ENCODE data around the gene FOLR3.

Gene FOLR3

GRCh38 chr11:72127923-72128322 is 7.6 kb upstream of the FOLR3 start:
- ATAC-seq = no peak
- TF ChIP-seq CSDC2 (CRISPR knock-in tag; IDR thresholded peaks at IDR 0.05) (no peak), ZNF70 (CRISPR knock-in tag; IDR thresholded peaks at IDR 0.05) (no peak), ZC3H10 (CRISPR knock-in tag; IDR thresholded peaks at IDR 0.05) (no peak), CREB5 (CRISPR knock-in tag; IDR thresholded peaks at IDR 0.05; ENCODE audit: low read depth) (no peak), PPARA (CRISPR knock-in tag; IDR thresholded peaks at IDR 0.05; ENCODE audit: borderline replicate concordance) (no peak), ZNF8 (CRISPR knock-in tag; IDR thresholded peaks at IDR 0.05) (no peak), GLIS3 (CRISPR knock-in tag; IDR thresholded peaks at IDR 0.05) (no peak), OSR1 (CRISPR knock-in tag; IDR thresholded peaks at IDR 0.05) (no peak), ESRRG (CRISPR knock-in tag; IDR thresholded peaks at IDR 0.05) (no peak), ZFP3 (CRISPR knock-in tag; IDR thresholded peaks at IDR 0.05) (no peak)

DNA sequence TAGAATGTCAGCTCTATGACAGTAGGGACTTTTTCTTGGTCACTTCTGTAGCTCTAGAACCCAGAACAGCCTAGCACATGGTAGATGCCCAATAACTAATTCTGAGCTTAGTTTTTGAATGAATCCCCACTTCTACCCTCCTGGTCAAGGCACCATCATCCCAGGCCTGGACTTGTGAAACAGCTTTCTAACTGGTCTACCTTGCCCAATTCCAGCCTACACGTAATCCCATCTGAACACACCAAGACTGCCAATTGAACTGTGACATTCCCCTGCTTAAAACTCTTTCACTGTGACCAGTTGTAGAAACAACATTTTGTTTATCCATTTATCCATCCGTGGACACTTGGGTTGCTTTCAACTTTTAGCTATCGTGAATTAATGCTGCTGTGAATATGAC is 6.1 kb upstream of the FOLR3 start:
- ATAC-seq = no peak
- no peak for TF ChIP-seq ZNF565 (CRISPR knock-in tag; conservative IDR thresholded peaks at IDR 0.05; ENCODE audit: low read depth)

- no peak for TF ChIP-seq BACH2 (CRISPR knock-in tag; IDR thresholded peaks at IDR 0.05; ENCODE audit: borderline replicate concordance)
- TF ChIP-seq ISL1 (CRISPR knock-in tag; IDR thresholded peaks at IDR 0.05) = no peak
- TF ChIP-seq TCF4 (CRISPR knock-in tag; IDR thresholded peaks at IDR 0.05; ENCODE audit: borderline replicate concordance) = no peak
- no peak for TF ChIP-seq ARNTL (CRISPR knock-in tag; IDR thresholded peaks at IDR 0.05; ENCODE audit: borderline replicate concordance, low read depth)
- TF ChIP-seq ZC3H10 (CRISPR knock-in tag; IDR thresholded peaks at IDR 0.05) = no peak
- no peak for TF ChIP-seq TOX (CRISPR knock-in tag; IDR thresholded peaks at IDR 0.05; ENCODE audit: borderline replicate concordance)
- no peak for ATAC-seq
Observed at GRCh38 chr11:72132646-72133045, 2.9 kb upstream of the FOLR3 start.

DNA sequence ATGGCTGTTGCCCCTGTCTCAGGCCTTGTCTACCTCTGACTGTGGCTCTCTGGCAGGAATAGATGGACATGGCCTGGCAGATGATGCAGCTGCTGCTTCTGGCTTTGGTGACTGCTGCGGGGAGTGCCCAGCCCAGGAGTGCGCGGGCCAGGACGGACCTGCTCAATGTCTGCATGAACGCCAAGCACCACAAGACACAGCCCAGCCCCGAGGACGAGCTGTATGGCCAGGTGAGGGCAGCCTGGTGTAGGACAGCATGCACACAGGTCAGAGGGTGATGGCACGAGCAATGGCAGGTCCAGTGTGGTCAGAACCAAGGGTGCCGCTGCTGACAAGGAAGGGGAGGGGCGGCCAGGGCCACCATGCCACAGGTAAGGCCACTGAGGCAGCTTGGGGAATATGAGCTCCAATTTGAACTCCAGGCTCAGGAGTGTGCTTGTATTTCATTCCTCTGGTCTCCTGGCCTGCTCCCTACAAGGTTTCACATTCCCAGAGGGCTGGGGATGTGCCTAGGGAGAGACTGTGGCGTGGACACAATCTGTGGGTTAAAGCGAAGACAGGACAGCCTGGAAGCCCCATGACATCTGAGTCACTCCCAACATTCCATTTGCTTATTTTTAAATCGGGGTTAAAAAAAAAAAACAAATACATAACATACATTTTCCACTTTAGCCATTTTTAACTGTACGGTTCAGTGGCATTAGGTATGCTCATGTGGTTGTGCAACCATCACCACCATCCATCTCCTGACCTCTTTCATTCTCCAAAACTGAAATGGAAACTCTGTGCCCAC is 562 bp downstream of the FOLR3 start:
- no peak for ATAC-seq
- TF ChIP-seq, protein P1, sequence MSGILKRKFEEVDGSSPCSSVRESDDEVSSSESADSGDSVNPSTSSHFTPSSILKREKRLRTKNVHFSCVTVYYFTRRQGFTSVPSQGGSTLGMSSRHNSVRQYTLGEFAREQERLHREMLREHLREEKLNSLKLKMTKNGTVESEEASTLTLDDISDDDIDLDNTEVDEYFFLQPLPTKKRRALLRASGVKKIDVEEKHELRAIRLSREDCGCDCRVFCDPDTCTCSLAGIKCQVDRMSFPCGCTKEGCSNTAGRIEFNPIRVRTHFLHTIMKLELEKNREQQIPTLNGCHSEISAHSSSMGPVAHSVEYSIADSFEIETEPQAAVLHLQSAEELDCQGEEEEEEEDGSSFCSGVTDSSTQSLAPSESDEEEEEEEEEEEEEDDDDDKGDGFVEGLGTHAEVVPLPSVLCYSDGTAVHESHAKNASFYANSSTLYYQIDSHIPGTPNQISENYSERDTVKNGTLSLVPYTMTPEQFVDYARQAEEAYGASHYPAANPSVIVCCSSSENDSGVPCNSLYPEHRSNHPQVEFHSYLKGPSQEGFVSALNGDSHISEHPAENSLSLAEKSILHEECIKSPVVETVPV (CRISPR knock-in tag; IDR thresholded peaks at IDR 0.05) = no peak
- TF ChIP-seq ISL1 (CRISPR knock-in tag; IDR thresholded peaks at IDR 0.05) = no peak
- TF ChIP-seq ZFP30 (CRISPR knock-in tag; IDR thresholded peaks at IDR 0.05) = no peak
- TF ChIP-seq PATZ1 (CRISPR knock-in tag; IDR thresholded peaks at IDR 0.05; ENCODE audit: borderline replicate concordance) = no peak
- no peak for TF ChIP-seq CSDC2 (CRISPR knock-in tag; IDR thresholded peaks at IDR 0.05)
- no peak for TF ChIP-seq PPARA (CRISPR knock-in tag; IDR thresholded peaks at IDR 0.05; ENCODE audit: borderline replicate concordance)
- no peak for TF ChIP-seq ZNF565 (CRISPR knock-in tag; conservative IDR thresholded peaks at IDR 0.05; ENCODE audit: low read depth)
- no peak for TF ChIP-seq SNAI2 (CRISPR knock-in tag; IDR thresholded peaks at IDR 0.05)
- no peak for TF ChIP-seq ESRRG (CRISPR knock-in tag; IDR thresholded peaks at IDR 0.05)
- no peak for TF ChIP-seq CREB5 (CRISPR knock-in tag; IDR thresholded peaks at IDR 0.05; ENCODE audit: low read depth)
- TF ChIP-seq TSHZ2 (CRISPR knock-in tag; IDR thresholded peaks at IDR 0.05) = no peak
- no peak for TF ChIP-seq RARB (CRISPR knock-in tag; IDR thresholded peaks at IDR 0.05)
- TF ChIP-seq GLIS3 (CRISPR knock-in tag; IDR thresholded peaks at IDR 0.05) = no peak
- TF ChIP-seq TOX (CRISPR knock-in tag; IDR thresholded peaks at IDR 0.05; ENCODE audit: borderline replicate concordance) = no peak
- TF ChIP-seq POU6F1 (CRISPR knock-in tag; IDR thresholded peaks at IDR 0.05; ENCODE audit: borderline replicate concordance, low read depth) = no peak
- no peak for TF ChIP-seq TCF4 (CRISPR knock-in tag; IDR thresholded peaks at IDR 0.05; ENCODE audit: borderline replicate concordance)
